ENCODE measurements around the gene ZNF853.

- no peak for TF ChIP-seq CTCF (IDR thresholded peaks at IDR 0.05; ENCODE audit: insufficient read depth, low read depth, low read length)
- TF ChIP-seq EZH2 (IDR thresholded peaks at IDR 0.05; ENCODE audit: insufficient read depth, low read length) = no peak
Measured at GRCh38 chr7:6652446-6653011, 37.1 kb downstream of the ZNF853 start.

All from astrocyte (in vitro differentiated cells and primary cell).